Measurements from ENCODE around the gene NEO1.
"Not testable (repeated sequence)": the region's sequence is repeated elsewhere in the genome, so short reads cannot be mapped to it uniquely, and the experiment has no call there.

The NEO1 gene

DNA sequence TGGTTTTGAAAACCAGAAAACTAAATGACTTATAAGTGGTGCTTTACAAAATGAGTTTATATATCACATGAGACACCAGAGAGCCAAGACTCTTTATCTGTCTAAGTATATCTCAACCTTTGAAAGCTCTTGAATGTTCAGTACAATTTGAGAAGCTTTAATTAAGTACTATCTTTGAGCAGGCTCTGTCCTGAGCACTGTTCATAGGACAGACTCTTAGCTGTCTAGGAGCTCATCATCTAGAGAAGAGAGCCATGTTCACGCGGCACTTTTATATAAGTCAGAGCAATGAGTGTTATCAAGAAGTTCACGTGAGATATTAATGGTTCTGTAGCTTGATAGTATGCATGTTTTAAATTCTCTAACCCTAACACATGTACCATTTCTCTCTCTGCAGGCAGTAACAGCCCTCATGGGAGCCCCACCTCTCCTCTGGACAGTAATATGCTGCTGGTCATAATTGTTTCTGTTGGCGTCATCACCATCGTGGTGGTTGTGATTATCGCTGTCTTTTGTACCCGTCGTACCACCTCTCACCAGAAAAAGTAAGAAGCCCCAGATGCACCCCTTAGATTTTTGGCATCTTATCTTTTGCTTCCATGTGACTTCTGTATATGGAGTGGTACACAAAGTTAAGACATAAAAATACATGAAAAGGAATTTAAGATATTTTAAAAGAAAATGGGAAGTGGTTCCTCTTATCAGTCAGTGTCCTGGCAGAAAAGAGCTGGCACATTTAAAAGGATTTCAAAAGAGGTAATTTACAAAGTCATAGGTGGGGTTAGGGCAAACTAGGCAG lies 230.5 kb downstream of the NEO1 start:
- DNase-seq, result no peak

DNA sequence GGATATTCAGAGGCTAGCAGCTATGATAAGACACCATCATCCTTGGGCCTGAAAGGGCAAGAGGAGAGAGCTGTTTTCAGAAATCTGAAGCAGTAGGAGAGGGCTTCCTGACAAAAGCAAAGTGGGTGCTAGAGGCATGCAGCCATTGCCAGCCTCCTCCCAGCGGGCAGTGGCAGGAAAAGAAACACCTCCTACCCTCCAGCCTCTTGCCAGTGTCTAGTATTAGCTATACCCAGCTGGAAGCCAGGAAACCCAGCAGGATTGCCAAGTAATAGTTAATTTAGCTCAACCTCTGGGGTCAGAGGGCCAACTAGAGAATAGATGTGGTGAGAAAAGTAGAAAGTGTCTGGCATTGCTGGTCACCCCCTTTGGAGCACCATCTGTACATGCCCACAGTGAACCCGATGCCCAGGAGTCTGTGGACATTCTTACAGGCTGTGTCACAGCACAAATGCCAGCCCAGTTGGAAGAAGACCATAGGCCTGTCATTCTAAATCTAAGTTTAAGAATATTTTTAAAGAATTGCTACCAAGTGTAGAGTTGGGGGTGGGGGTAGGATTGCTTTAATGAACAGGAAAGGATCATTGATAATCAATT lies 231.2 kb downstream of the NEO1 start:
- DNase-seq, result no peak

DNA sequence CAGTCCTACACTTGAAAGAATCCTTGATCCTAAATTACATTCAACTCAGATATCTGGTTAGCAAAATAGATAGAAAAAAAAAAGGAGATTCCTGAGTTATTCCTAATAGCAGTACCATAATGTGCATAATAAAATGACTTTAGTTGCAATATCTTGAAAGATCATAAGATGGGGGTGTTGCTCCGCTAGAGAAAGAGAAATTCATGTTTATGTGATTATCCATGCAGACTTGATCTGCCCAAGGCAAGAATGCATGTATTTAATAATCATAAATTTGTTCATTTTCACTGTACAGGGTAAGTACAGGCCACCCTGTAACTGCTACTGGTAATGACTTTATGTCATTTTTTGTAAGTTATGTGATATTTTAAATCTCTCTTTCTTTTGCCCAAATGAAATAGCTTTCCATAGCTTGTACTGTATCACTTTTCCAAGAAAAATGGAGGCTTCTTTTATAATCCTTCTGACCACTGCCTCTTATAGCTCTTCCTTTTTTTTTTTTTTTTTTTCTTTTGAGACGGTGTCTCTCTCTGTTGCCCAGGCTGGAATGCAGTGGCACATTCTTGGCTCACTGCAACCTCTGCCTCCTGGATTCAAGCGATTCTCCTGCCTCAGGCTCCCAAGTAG lies 231.9 kb downstream of the NEO1 start:
- no peak for DNase-seq

DNA sequence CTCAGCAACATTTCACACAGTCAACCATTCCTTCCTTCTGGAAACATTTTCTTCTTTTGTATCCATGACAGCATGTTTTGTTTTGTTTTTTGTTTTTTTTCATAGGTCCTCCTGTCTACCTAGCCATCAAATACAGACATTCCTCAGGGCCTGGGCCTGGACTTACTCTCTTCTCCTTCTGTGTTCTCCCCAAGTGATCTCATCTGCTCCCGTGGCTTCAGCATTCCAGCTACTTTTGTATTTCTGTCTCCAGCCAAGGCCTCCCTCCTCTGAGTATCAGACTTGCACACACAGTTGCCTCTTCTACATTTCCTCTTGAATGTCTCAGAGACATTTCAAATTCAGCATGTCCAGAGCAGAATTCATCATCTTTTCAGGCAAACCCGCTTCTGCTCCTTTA lies 234.0 kb downstream of the NEO1 start:
- DNase-seq, result no peak

DNA sequence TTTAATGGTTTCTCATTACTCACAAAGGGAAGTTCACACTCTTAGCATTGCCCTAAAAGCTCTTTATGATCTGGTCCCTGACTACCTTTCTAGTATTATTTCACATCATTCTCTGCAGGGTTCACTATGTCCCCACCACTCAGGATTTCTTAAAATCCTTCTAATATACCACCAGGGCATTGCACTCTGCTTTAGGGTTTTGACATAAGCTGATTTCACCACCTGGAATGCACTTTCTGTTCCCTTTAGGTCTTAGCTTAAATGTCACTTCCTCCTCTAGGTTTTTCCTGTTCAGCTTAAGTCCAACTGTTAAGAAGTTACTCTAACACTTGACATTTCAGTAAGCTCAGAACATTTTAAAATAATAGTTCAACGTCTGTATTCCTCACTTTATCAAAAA lies 234.8 kb downstream of the NEO1 start:
- DNase-seq, result no peak

DNA sequence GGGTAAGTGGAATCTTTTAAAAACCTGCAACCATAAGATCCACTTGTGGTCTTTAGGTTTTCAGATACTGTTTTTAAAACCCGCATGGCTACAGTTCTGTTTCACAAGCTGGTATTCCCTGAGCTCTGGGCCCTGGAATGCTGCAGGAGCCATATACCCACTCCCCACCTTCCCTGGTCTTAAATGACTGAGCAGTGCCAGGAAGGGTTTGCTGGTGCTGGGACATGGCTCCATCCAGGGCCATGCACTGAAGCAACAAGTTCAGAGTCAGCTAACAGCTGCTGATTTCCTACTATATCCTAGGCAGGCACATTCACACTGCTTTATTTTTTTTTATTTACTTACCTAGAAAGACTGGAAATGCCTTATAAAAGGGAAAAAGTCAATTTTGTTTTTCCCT lies 239.2 kb downstream of the NEO1 start:
- no peak for DNase-seq

DNA sequence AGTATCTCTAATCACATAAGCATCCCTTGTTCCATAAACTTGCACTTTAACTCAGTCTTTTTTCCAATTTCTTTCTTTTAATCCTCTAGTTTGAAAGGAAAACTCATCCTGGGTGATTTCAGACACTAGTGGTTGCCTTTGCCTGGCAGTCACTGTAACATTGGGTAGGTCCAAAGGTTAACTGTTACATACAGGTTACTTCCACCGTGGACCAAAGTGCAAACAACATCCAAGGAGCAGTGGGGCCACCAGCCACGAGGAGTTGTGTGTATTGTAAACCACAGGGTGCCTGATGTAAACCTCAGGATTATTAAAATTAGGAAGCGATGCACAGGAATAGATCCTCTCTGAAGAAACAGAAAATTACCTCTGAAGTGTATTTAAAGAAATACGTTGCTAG lies 241.5 kb downstream of the NEO1 start:
- no peak for DNase-seq

DNA sequence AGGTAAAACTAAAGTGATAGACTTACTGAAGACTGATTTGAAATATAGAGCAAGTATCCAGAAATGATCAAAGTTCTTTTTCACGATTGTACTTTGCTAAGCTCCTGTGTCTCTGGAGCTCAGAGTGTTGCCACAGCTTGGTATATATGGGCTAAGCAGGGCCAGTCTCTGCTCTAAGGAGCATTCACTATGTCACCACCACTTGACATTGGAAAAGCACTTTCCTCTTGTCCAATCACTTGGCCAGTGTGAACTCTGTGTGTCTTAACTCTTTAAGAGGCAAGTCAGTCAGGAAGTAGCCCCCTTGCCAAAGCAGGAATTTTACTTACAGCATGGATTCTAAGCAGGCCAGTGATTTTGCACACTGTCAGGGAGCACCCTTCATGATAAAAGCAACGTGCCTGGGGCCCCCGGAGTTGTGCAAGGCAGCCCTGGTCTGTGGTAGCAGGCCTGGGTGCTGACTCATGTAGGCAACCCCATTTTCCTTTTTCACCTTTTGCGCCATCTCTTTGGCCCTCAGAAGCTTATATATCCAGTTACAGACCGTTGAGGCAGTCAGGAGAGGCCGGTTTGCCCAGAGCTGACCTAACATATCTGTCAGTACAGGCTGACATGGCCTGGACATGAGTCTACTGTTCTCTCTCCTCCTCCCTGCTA lies 243.5 kb downstream of the NEO1 start:
- DNase-seq, result no peak

DNA sequence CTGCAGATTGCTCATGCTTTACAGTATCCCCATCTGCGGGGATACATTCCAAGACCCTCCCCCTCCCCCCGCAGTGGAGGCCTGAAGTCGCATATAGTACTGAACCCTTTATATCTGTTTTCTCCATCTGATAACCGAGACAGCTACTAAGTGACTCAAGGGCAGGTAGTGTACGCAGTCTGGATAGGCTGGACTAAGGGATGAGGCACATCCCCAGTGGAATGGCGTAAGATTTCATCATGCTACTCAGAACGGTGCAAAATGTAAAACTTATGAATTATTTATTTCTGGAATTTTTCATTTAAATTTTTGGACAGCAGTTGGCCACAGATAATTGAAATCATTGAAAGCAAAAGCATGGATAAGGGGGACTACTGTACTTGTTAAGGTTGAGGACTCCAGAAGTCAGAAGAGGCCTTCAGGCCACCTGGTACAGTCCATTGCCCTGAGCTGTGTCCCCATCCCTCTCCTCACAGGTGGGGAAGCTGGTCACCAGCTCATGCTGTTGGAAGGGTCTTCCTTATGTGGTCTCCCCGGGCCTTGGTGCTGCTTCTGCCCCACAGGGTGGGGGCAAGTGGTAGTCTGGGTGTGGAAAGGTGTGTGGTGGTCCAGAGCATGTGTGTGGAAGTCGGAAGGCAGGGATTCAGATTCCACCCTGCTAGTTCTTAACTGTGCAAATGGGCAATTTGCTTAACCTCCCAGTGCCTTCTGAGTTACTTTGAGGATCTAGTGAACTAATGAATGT lies 244.5 kb downstream of the NEO1 start:
- no peak for DNase-seq

DNA sequence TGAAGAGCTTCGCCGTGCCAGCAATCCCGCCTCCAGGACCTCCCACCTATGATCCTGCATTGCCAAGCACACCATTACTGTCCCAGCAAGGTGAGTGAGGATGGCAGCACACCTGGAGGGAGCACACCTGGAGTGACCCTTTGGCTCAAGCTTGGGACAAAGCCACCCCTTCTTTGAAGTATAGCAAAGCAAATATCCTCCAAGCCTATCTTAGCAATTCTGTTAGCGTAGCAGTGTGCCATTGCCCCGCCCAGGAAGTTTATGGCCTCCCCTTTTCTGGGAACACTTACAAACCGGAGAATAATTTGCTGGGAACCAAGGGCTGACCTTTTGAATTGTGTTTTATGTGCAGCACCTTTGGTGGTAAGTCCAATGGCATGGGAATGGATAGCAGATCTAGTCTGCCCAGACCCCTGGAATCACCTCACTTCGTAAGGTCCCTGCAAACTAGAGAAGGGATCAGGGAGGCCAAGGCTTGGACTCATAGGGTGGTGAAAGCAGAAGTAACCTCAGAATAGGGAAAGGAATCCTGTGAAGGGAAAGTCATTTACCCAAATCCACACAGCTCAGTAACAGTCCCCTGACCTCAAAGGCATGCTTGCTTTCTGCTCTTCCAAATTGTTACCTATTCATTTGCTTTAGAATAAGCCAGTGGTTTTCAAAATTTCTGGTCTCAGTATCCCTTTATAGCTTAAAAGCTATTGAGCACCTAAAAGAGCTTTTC lies 246.4 kb downstream of the NEO1 start:
- no peak for DNase-seq

DNA sequence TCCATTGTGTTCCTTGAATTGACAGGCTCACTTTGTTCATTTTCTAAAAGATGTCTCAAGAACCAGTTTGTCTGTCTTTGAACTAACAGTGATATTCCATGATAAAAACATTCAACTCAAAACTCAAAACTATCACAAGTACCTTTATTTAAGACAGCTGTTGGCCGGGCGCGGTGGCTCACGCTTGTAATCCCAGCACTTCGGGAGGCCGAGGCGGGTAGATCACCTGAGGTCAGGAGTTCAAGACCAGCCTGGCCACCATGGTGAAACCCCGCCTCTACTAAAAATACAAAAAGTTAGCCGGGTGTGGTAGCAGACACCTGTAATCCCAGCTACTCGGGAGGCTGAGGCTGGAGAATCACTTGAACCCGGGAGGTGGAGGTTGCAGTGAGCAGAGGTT lies 248.0 kb downstream of the NEO1 start:
- DNase-seq, result not testable (repeated sequence)

DNA sequence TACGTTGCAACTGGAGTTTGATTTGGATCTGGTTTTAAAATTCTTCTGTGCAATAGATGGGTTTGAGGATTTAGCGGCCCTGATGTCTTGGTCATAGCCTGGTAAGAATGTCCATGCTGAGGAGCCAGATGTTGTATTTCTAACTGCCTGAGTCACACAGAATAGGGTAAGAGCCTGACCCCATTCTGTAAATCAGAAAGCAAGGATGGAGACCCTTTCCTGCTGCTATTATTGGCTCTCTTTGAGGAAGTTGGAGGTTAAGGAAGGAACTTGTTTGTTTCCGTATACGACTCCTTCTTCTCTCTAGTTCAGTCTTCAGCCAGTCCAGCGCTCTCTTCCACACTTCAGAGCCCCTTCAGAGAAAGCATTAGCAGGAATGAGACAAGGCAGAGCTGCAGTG lies 251.4 kb downstream of the NEO1 start:
- DNase-seq, result no peak

DNA sequence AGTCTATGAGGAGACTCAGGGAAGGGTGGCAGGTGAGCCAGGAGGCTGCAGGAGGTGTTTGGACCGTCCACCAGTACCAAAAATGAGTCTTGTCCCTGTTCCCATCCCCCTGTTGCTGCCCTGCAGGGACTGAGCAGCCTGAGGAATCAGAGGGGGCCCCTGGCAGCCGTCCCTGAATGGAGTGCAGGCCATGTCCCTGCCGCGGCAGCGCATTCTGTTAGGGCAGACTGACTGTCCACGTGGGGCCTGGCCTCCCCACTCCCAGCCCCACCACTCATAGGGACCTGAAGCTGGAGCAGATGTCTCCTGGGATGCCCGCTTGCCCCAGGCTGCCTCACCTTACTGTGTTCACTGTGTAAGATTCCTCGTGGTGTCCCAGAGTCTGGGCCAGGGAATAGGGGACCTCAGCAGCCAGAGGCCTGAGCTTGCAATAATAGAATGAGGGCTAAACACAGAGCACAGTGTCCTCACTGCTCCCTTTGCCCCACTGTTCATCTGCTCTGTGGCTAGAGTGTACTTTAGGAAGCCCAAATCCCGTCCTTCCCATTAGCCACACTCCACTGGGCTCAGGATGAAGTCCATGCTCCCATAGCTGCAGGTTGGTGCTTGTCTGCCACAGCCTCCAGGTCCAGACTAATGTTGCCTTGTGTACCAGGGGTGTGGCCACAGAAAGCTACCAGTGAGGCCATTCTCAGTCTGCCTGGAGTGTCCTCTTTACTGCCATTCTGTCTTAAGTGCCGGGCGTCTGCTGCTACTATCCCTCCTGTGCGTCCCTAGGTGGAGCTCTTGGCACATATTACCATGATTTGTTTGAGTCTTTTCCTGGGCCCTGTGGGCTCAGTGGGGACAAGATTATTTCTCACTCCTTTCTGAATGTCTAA lies 253.3 kb downstream of the NEO1 start:
- DNase-seq, result no peak

DNA sequence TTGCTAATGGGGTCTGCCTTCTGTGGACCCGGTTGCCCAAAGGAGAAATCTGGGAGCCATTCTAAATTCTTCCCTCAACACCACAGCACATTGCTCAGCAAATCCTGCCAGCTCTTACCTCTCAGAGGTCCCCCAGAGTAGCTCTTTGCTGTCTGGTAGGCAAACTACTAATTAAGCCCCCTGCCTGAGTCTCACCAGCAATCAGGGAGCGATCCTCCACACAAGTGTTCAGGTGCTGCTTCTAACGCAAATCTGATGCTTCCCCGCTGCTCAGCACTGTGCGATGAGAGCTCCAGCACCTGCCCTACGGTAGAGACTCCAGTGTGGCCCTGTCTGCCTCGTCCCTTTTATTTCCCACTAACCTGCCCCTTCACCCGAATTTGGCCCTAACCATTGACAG lies 256.0 kb downstream of the NEO1 start:
- DNase-seq, result no peak

DNA sequence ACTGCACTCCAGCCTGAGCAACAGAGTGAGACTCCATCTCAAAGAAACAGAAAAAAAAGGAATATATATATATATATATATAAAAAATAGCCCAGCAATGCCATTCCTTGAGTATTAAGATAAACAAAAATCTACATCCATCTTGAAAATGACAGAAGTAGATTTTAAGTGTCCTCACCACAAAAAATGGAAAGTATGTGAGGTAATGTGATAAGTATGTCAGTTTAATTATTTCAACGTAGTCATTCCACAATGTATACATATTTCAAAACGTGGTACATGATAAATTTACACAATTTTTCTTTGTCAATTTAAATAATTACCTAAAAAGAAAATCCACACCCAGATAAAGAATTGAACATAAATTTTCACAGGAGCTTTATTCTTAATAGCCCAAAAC lies 261.6 kb downstream of the NEO1 start:
- DNase-seq, result no peak

DNA sequence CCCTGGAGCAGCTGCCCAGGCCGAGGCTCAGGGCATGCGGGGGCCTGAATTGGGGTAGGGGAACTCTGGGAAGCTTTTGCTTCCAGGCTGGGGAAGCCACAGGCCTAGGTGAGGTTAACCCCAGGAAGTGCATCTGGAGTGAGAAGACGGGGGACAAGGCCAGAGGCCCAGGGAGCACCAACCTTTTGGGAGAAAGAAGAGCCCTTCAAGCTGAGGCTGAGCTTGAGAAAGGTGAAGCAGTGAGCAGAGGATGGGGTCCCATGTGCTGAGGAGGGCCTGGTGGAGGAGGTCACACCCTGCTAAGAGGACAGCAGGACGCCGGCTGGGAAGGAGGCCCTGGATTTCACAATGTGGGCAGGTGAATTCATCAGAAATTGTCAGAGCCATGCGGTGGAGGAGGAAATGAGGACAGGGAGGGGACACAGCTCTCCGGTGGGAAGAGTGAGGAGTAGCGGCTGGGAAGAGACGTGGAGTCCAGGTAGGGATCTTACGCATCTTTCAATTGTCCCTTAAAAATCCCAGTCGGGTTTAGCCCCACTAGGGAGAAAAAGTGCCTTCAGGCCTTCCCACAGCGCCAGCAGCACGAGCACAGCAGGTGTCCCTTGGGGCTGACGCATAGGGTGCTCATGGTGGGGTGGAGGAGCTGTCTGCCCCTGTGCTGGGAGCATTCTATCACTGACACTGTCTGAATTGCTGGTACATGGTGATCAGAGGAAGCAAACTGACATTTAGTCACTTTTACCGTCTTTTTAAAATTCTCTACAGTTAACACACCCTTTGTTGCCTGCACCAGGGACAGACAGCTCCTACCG lies 265.6 kb downstream of the NEO1 start:
- no peak for DNase-seq

DNA sequence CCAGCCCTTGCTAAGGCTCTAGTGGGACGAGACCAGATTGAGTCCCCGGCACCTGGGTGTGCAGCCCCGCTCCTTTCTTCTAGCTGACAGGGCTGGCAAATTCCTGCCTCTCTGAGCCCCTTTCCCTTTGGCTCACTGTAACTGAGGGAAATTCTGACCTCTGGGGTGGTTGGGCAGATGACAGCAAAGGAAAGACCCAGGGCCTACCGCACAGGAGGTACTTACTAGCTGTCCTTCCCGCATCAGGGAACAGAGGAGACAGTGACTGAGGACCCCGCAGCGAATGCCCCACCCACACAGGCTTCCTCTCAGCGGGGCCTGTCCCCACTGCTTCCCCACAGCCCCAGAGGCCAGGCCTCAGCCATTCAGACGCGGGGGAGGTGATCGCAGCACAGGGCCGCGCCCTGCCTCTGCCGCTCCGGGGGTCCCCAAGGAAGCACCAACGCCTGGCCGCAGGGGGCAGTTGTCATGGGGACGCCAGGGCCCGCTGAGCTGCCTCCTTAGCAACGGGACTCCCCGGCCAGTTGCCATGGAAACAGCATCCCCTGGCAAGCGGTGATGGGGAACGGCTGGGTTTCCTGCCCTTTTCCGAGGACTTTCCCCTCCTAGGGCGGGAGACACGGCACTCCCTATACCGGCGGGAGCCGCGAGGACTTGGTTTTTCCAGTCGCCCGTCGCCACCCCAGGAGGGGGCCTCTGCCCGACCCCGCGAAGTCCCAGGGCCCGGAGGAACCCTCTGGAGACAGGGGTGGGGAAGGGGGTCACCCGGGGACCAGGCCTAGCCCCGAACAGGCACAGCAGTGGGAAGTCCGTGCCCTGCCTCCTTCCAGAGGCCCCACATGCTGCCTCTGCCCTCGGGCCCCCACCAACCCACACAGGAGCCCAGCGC lies 266.4 kb downstream of the NEO1 start:
- DNase-seq, result no peak

DNA sequence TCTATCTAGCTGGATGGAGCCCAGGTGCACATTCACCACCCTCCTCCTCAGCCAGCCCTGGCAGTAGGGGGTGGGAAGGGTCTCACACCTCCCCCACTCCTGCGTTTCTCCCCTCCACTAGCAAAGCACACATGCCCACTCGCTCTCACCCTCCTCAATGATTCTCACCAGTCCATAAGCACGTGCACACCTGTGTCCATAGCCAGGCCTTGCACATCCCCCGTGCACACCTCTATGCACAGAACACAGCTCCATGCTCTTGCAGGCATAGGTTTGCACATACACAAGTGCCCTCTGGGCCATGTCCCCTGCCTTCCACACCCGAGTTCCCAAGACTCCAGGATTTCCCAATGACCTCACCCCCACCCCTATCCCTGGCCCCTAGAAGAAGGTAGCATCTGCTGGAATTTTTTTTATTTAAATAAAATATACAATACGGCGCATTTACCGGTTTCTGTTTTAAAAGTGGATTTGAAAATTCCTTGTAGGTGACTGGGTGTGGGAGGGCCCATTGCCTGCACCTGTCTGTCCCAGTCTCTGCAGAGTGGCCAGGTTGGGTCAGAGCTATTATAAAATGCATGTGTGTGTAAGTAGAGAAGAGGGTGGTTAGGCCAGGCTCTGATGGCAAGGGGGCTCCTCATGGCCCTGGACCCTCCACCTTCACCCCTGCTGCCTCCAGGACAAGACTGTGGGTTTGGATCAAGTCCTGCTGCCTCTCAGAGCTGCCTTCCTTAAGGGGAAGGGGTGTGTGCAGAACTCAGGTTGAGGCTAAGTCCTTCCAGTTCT lies 267.4 kb downstream of the NEO1 start:
- no peak for DNase-seq

Data from CD4-positive, alpha-beta T cell treated with Interleukin-17A for 4 hours (primary cell).